Activated T-cell treated with anti-CD3 and anti-CD28 coated beads, Interleukin-2, amount 50 U/mL, for 1 hour (primary cell): ENCODE data around the gene MAML2.

Experiments used
- DNase-seq: peaks from one replicate; pipeline ENCODE4 v3.0.0-alpha.2; 2020

The MAML2 gene

DNA sequence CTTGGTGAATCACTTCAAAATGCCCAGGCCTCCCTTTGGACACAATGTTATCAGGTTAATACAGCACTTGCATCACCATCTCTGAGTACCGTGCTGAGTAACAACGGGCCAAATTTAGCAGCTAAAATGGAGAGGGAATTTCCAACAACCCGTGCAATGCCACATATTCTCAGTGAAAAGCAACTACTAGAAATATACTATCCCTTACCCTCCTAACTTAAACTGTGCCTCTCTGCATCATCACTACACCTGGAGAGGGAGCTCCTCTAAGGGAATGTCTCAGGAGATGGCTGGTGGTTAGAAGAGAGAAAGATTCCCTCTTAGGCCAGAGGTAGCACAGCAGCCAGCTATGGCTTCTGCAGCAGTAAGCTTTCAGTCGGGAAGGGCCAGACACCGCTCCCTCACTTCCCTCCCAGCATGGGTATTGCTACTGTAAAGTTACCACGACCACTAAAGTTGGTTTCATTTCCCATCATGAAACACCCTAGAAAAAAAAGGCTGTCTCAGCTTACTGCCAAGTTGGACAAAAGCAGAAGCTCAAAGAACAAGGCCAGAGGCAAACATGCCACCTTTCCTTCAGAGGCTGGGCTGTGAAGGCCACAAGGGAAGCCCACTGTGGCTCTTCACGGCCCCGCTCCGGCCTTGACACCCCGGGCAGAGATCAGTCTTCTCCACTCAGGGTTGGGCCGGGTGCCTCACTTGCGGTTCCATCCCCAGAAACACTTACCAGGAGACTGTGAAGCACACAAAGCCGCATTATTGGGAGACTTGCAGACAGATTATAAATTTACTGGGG lies 3.9 kb downstream of the MAML2 start:
- DNase-seq = peak; percentile 34

DNA sequence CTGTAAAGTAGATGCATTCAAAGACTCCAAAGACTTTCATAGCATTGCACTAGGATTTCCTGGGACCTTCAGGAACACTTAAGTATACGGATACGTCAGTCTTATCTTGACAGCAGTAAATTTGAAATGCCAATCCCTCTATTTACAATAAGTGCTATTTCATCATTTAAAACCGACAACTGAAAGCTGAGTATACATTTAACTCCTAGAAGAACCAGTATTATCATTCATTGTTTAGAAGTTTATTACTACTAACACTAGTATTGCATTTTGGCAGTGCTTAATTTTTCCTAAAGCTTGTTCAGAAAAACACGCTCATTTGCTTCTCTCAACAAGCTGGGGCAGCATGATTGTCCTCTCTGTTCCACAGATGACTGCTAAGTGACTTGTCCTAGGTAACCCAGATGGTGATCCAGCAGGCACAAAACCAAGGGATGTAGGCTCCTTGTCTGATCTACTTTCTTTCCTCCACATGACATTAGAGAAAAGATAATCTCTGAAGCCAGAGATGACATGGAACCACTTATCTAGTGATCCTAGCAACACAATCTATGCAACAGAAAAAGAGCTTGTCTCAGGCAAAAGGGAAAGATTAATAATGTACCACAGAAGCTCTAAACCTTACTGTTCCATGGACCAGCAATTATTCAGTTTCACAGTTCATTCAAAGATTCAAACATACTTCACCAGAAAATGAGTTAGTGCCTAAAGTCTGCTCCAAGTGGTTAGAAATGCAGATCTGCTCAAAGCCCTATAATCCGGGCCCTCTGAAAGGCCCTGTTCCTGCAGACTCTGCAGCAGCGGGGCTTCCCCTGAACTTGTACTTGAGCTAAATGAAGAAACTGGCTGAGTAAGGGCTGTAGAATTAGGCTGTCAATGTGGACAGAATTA lies 5.2 kb downstream of the MAML2 start:
- peak; percentile 40 for DNase-seq

DNA sequence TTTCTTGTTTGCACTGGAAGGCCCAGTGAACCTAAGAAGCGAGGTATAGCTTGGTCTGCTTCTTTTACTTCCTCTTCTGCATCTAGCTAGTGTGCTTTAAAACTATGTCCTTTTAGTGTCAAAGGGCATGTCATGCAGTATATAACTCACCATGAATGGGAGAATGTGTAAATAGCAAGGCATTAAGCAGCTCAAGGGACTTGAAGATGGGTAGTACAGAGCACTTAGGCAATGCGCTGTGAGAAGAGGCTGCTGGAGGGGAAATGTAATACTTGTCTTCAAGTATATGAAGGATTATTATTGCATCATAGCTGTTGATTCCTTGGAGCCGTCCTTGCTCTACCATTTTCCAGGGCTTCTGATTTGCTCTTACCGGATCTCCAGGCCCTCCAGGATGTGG lies 7.6 kb downstream of the MAML2 start:
- DNase-seq = no peak

DNA sequence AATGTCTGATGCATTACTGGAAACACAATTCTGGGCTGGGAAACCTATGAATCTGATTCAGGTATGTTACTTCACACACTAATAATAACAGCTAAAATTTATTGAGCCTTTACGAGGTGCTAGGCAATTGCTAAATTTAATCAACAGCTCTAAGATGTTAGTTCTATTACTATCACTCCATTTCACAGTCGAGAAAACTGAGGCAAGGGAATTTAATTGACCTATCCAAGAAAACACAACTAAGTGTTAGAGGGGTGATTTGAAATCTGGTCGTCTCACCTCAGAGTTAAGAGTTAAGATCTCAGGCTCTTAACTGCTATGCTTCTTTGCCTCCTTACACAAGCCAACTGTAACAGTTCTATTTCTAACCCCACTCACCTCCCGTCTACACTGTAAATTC lies 8.8 kb downstream of the MAML2 start:
- DNase-seq = no peak

DNA sequence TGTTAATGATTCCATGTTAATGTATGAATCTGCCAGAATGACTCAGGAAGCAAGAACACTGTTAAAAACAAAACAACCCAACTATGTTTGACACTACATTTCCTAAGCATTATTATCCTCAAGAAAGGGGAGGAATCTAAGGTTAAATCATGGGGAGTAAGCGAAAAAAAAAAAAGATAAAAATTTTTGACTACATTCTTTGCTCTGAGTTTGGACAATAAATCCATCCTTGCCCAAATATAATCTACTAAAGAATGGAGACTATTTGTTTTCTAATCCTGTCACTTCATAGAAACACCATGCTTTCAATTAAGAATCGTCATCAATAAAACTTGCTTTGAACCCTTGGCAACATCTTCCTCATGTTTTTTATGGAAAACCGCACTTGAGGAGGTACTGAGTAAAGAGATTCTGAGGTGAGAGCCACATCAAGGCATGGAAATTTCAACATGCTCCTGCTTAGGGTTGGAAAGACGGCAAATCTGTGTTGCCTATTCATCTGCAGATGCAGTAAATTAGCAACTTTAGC lies 9.7 kb downstream of the MAML2 start:
- DNase-seq = no peak

DNA sequence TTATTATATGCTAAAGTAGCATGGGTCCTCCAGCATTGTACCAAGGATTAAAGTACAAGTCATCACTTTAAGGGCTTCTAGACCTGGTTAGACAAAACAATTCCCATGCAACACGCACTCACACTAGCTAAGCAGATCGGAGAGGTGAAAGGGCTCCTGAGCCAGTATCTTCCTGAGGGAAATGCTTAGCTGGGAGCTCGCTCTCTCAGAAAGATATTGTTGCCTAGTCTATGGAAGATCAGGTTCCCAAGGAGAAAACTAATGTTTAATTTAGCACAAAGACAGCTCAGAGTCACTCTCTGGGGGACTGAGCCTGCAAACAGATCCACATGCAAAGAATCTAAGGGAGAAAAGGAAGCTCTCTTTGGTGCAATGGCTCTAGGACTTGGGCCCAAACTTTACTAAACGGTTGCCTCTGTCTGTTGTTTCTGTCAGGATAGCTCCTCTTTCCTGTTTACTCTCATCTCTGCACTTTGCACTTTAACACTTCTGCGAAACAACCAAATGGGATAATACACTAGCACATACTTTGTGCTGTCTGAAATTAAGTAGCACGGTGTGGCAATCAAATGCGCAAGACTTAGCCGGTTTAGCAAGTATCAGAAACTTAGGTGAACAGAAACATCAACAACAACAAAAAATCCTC lies 10.7 kb downstream of the MAML2 start:
- DNase-seq = no peak

DNA sequence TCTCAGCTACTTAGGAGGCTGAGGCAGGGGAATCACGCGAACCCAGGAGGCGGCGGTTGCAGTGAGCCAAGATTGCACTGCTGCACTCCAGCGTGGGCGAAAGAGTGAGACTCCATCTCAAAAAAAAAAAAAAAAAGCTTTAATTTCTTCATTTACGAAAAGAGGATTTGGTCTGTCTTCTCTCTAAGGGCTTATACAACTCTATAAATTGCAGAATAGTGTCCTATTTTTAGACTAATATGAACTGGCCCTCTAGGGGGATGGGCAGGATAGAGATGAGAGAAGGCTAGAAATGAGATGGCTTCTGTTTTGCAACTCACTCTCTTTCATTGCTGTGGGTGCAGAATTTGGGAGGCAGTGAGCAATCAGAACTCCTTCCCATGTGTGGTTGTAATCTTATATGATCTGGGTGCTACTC lies 11.3 kb downstream of the MAML2 start:
- DNase-seq = no peak

DNA sequence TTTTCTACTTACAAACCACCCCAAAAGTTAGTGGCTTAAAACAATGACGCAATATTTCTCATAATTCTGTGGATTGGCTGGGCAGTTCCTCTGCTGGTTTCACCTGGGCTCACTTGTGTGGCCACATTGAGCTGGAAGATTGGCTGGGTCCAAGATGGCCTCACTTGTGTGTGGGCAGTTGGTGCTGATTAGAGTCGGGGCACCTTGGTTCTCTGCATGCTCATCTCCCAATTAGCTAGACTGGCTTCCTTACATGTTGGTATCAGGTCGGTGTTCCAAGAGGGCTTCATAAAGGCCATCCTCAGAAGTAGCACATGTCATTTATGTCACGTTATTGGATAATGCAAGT lies 12.5 kb downstream of the MAML2 start:
- DNase-seq = no peak

DNA sequence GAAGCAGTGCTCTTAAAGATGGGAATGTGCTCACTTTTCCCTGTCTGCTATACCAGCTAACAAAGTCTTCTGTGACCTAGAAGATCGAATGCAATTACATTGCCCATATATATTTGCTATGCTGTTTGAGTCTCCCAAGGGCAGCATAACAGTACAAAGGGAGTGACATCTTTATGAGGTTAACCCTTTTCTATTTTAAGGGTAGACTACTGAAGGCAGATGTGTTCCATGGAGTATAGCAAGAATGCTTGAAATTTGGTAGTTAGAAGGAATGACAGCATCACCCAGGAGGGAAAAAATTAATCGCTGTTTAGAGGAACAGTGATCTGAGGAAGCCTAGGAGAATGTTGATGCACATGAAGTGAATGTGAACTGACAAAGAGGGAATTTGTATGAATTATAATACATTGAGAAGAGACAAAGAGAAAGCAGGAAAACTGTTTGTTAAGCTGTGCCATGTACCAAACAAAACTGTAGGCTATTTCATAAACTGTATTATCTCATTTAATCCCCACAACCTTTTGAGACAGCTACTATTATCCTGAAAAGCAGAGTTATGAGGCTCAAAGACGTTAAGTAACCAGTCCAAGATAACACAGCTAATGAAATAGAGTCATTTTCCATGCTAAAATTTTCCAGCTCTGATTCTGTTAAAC lies 13.0 kb downstream of the MAML2 start:
- no peak for DNase-seq

DNA sequence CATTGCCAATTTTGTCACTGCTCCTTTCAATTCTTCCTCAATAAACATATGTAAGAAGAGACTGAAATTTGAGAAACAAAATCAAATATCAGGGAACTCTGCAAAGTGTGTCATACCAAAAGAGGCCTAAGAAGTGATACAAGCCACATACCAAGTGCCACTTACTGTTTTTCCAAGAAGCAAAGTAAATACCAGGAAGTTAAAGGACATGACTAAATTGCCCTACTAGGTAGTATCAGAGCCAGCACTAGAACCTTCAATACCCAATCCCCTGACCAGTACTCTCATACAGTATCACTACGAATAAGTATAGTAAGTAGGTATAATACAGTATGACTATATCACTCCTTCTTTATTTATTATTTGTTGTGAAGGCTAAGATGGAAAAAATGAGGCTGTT lies 13.6 kb downstream of the MAML2 start:
- DNase-seq = no peak

DNA sequence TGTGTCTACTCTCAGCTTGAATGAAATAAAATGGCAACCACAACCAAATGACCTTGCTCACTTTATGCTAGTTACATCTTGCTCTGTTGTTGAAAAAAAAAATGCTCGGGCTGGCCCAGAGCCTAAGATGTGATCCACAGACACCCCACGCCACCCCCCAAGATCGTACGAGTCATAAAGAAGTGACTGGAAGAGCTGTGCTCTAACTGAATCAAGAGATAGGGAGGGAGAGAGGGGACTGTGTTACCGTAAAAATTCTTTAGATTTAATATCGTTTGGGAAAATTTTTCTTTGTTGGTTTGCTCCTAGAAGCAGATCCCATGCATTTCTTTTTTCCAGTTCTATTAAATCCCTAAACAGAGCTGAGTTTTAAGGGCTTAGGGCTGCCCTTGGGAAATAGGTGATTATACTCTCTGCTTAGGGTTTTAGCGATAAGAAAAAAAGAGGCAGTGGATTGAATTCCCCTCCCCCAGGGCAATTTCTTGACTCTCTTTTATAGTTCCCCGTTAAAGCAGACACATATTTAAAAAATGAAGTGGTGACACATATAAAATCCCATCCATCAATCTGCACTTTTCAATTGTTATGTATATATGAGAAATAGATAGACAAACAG lies 14.5 kb downstream of the MAML2 start:
- DNase-seq = no peak

DNA sequence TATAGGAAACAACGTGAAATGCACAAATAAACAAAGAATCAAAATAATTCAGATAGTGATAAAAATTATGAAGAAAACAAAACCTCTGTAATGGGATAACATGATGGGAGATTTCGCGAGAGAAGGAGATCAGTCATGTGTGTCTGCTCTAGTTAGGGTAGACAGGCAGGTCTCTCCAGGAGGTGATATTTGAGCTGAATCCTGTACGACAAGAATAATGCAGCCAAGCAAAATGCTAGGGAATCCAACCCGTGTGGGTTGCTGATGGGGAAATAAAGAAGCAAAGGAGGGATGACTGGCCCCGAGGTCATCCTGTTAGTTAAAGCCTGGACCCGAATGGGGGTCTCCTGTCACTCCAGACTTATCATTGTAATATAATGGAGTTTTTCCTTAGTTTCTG lies 16.0 kb downstream of the MAML2 start:
- DNase-seq = no peak

DNA sequence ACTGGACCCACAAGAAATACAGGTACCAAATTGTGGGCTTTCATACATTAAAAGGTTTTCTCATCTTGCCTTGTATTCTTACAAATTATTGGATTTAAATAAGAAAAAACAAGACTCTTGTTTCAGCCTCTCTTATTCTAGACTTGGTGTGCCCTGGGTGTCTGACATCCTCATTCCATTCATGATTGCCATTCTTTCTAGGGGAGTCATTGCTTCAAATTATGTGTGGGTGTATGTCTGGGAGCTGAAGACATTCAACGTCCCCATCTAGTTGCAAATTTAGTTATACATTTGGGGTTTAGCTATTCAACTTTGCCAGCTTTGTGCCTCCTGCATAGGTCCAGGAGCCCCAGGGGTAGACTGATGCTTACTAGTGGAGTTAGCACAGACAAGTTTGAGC lies 18.1 kb downstream of the MAML2 start:
- no peak for DNase-seq

DNA sequence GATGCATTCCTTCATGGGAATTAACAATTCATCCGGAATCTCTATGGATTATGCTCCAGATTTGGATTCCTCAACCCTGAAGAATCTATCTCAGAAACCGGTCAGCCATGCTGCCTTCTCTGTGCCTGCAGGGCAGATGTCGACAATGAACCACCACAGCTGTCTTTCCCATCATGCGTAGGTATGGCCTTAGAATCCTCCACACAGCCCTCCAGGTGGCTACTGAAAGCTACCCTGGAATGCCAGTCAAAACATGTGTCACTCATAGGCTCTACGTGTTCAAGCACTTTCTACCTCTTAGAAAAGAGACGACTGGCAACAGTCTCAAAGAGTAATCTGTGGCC lies 19.4 kb downstream of the MAML2 start:
- DNase-seq = no peak

DNA sequence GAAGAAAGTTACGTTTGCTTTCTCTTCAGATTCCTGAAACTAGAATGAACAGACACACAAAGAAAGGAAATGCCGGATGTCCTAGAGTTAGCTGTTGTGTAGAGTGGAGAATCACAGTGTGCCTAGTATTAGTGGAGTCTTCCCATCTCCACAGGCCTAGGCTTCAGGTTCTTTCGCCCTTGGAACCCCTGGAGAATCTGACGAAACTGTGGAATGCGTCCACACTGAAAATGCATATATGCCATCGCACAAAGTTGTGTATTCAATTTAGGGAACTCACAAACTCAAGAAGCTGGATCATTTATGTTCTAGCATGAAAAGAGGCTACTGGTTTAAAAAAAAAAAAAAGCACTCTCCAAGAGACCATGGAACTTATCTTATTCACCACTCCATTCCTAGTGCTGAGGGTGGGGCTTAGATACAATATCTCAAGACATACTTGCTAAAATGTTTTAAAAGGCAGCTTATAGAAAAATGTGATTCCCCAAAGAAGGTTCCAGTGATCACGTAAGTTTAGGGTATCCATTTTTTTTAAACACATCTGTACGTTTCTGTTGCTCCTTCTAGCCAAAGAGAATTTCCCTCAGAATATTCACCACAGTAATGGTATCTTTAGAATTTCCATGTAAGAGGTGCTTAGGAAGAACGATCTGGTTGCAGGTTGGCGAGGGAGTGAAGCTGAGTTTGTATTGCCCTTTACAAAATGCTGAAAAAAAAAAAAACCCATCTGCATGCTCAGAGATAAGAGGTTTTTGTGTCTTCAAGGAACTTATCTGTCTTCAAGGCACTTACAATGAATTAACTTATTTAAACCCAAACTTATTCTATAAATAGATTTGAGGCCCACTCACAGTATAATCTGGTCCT lies 20.0 kb downstream of the MAML2 start:
- no peak for DNase-seq

DNA sequence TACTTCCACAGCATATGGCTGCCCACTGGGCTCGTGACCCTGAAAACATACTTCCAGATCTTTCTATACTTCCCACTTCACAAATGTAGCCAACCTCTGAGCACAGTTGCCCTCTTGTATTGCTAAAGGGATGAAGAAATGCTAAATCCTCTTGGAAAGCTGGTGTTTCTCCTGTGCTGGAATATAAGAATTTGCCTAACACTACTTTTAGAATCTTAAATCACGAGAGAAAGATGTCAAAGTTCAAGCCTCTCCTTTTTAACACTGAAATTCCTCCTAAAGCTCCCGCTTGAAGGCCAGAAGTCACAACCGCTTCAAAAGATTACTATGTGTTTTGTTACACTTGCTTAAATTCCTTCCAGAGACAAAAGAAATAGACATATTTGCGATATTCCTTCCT lies 21.9 kb downstream of the MAML2 start:
- DNase-seq = no peak

DNA sequence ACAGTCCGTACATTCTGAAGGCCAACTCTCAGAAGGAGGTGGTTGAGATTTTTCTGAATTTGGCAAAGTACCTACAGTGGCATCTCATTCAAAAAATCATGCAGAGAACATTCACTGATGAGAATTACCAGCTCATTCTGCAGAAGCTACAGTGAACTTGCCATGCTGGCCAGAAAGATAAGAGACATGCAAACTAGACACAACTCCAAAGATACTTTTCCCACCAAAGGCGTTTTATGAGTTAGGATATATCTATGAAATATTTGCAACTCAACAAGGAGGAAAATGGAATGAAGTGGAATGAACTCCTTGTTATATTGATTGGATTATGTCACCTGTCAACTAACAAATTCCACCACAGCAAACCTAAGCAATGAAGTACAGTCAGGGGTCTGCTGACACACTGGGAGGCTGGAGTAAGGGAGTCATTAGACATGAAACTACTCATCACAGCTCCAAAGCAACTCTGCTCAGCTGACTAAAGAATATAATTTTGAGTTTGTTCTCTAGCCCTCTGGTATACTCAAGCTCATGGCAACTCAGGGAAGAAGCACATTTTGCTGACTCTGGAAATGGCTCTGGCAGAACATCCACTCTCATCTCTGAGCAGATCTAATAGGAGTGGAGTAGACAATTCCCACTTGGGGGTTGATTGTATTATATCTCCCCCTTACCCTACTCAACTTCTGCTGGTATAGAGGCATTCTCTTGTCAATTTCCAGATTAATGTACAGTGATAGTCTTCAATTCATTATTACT lies 22.9 kb downstream of the MAML2 start:
- DNase-seq = no peak

DNA sequence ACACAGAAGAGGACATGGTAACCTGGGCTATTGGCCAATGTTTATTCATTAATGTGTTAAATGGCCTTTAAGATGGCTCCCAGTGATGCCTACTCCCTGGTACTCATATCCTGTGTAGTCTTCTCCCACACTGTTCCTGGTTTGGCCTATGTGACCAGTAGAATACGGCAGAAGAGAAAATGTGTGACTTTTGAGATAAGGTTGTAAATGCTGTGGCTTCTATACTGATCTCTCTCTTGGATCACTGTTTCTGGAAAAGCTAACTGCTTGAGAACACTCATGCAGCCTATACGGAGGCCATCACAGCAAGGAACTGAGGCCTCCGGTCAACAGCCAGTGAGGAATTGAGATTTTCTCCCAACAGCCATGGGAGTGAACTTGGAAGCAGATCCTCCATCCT lies 24.1 kb downstream of the MAML2 start:
- DNase-seq = no peak

DNA sequence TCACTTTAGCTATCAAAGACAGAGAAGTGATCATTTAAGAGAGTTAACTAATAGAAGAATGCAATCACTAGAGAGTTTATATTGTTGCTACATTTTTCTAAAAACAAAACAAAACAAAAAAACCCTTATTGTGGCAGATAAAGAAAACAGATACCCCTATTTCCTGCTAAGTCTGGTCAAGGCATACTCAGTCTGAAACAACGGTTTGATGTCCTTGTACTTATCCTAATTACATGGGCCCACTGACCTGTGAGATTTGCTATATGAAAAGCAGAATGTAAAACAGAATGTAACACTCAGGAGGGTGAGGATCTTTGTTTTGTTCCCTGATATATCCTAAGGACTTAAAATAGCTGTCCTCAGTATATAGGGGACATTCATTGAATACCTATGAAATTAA lies 24.6 kb downstream of the MAML2 start:
- DNase-seq = no peak

DNA sequence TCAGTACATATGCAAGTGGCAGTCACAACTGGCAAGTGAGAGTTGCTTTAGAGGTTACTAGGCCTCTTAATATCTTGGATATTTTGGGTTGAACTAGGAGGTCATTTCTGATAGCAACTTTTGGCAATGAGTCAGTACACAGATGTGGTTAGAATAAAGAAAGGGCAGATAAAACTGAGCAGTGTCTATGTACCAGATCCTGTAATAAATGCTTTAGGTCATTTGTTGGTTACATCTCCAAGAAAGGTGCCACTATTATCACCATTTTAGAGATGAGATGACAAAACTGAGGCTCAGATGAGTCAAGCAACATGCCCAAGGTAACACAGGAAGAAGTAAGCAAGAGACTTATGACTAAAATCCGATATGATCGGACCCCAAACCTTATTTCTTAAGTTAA lies 25.0 kb downstream of the MAML2 start:
- DNase-seq = no peak

DNA sequence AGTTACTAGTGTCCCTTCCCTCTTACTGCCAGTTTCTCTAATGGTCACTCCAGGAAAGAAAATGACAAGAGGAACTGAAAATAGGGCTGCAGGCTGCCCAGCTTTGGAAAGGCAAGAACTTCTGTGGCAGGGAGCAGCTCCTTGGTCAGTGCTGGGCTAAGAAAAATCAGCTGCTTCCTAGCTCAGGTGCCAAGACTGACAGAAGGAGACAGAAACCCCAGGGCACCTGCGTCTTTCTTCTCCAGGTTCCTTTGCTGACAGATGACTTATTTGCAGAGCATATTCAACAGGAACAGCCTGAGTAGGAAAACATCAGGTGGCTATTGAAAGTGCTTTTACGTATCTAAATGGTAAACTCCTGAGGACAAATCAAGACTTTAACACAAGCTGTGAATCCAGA lies 25.4 kb downstream of the MAML2 start:
- no peak for DNase-seq
